ENCODE data around the gene SYNDIG1. TPM values are rescaled to one million over a fixed set of nuclear protein-coding genes. Genes with fewer than 3 reads are reported as not detected.

Gene SYNDIG1
- total RNA-seq, 1 experiment from 2014 or later, result not detected

DNA sequence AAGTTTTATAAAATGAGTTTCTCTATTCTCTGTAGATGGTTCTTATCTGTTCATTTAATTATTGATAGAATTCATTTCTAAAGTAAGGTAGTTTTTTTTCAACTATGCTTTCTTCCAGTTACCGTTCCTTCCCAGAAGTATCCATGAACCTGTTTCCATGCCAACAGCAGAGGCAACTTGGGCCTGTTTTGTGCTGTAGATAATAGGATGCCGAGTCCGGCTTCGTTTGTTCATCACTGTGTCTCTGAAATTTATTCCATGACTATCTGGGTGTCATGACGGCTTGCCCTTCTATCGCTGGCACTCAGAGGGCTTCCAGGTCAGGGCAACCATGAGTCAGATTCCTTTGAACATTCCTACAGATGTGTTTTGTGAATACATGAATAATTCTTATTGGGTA is 190.4 kb downstream of the SYNDIG1 start:
- no peak for DNase-seq (ENCODE audit: low read depth, low spot score)
- no peak for ATAC-seq
- intact Hi-C loops (cut with micrococcal nuclease; ENCODE audit: unreplicated experiment), result no loop called here

DNA sequence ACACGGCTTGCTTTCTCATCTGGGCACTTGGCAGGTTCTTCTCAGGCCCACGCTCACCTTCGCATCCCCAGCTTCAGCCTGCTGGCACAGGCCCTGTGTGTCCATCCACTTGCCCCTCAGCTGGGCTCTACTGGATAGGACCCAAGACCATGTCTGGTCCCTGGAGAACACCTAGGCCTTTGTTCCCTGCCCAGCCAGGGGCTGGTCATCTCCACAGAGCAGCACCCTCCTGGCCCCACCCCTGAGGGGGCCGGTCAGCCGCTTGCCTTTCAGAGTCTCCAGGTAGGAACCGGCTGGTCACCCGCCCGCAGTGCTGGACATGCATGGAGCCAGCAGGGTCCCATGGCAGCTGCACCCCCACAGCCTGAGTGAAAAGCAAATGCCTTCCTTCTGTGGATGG is 191.2 kb downstream of the SYNDIG1 start:
- ATAC-seq, result no peak
- DNase-seq (ENCODE audit: low read depth, low spot score), result no peak
- no peak for TF ChIP-seq SIN3A (IDR thresholded peaks at IDR 0.05; ENCODE audit: borderline replicate concordance, insufficient read depth, low read depth, low read length)
- no peak for TF ChIP-seq TCF7L2 (IDR thresholded peaks at IDR 0.05; ENCODE audit: low read depth, low read length)
- no peak for TF ChIP-seq POLR2AphosphoS5 (IDR thresholded peaks at IDR 0.05; ENCODE audit: low read depth, low read length)
- TF ChIP-seq, protein P1, sequence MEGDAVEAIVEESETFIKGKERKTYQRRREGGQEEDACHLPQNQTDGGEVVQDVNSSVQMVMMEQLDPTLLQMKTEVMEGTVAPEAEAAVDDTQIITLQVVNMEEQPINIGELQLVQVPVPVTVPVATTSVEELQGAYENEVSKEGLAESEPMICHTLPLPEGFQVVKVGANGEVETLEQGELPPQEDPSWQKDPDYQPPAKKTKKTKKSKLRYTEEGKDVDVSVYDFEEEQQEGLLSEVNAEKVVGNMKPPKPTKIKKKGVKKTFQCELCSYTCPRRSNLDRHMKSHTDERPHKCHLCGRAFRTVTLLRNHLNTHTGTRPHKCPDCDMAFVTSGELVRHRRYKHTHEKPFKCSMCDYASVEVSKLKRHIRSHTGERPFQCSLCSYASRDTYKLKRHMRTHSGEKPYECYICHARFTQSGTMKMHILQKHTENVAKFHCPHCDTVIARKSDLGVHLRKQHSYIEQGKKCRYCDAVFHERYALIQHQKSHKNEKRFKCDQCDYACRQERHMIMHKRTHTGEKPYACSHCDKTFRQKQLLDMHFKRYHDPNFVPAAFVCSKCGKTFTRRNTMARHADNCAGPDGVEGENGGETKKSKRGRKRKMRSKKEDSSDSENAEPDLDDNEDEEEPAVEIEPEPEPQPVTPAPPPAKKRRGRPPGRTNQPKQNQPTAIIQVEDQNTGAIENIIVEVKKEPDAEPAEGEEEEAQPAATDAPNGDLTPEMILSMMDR (IDR thresholded peaks at IDR 0.05), result no peak
- TF ChIP-seq, protein P2, sequence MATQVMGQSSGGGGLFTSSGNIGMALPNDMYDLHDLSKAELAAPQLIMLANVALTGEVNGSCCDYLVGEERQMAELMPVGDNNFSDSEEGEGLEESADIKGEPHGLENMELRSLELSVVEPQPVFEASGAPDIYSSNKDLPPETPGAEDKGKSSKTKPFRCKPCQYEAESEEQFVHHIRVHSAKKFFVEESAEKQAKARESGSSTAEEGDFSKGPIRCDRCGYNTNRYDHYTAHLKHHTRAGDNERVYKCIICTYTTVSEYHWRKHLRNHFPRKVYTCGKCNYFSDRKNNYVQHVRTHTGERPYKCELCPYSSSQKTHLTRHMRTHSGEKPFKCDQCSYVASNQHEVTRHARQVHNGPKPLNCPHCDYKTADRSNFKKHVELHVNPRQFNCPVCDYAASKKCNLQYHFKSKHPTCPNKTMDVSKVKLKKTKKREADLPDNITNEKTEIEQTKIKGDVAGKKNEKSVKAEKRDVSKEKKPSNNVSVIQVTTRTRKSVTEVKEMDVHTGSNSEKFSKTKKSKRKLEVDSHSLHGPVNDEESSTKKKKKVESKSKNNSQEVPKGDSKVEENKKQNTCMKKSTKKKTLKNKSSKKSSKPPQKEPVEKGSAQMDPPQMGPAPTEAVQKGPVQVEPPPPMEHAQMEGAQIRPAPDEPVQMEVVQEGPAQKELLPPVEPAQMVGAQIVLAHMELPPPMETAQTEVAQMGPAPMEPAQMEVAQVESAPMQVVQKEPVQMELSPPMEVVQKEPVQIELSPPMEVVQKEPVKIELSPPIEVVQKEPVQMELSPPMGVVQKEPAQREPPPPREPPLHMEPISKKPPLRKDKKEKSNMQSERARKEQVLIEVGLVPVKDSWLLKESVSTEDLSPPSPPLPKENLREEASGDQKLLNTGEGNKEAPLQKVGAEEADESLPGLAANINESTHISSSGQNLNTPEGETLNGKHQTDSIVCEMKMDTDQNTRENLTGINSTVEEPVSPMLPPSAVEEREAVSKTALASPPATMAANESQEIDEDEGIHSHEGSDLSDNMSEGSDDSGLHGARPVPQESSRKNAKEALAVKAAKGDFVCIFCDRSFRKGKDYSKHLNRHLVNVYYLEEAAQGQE (IDR thresholded peaks at IDR 0.05; ENCODE audit: insufficient read depth in 1 of 2, low read depth in 2 of 2, low read length in 1 of 2), result no peak
- intact Hi-C loops (cut with micrococcal nuclease; ENCODE audit: unreplicated experiment), result no loop called here
- ChIA-PET CTCF (no interaction called here), POLR2A (no interaction called here)
- no TSS peak for BruUV-seq (replicated peaks)
- H3K4me3 ChIP-seq (ENCODE audit: low read depth in 2 of 2, low read length in 2 of 2), result no peak overlapping the region
- H3K36me3 ChIP-seq (ENCODE audit: control insufficient read depth, insufficient read depth, low read length), result no peaks in the 10 kb centered on the region
- H3K27ac ChIP-seq (ENCODE audit: low read length), result no peak overlapping the region
- H3K27me3 ChIP-seq (ENCODE audit: control insufficient read depth, insufficient read depth, low read length), result no peaks in the 10 kb centered on the region
- H3K9me3 ChIP-seq (ENCODE audit: control insufficient read depth, insufficient read depth, low read depth, low read length), result no peaks in the 10 kb centered on the region
- in situ Hi-C loops (cut with HindIII; ENCODE audit: low pct_unique_long_range_greater_than_20kb, low sequenced_read_pairs), result no loop called here
- no peaks in the 10 kb centered on the region for H3K4me1 ChIP-seq (ENCODE audit: control insufficient read depth, insufficient read depth, low read length)

More for the DNA sequence above, 190.4 kb downstream of the SYNDIG1 start:
- no peak overlapping the region for H3K27ac ChIP-seq (ENCODE audit: low read length)
- H3K9me3 ChIP-seq (ENCODE audit: control insufficient read depth, insufficient read depth, low read depth, low read length), result no peaks in the 10 kb centered on the region
- TF ChIP-seq POLR2AphosphoS5 (IDR thresholded peaks at IDR 0.05; ENCODE audit: low read depth, low read length) (no peak), SIN3A (IDR thresholded peaks at IDR 0.05; ENCODE audit: borderline replicate concordance, insufficient read depth, low read depth, low read length) (no peak), TCF7L2 (IDR thresholded peaks at IDR 0.05; ENCODE audit: low read depth, low read length) (no peak)
- TF ChIP-seq, protein P1 (IDR thresholded peaks at IDR 0.05), result no peak
- TF ChIP-seq, protein P2 (IDR thresholded peaks at IDR 0.05; ENCODE audit: insufficient read depth in 1 of 2, low read depth in 2 of 2, low read length in 1 of 2), result no peak
- H3K4me1 ChIP-seq (ENCODE audit: control insufficient read depth, insufficient read depth, low read length), result no peaks in the 10 kb centered on the region
- in situ Hi-C loops (cut with HindIII; ENCODE audit: low pct_unique_long_range_greater_than_20kb, low sequenced_read_pairs), result no loop called here
- POLR2A ChIA-PET, result no interaction called here
- no TSS peak for BruUV-seq (replicated peaks)
- H3K36me3 ChIP-seq (ENCODE audit: control insufficient read depth, insufficient read depth, low read length), result no peaks in the 10 kb centered on the region
- CTCF ChIA-PET, result no interaction called here
- no peaks in the 10 kb centered on the region for H3K27me3 ChIP-seq (ENCODE audit: control insufficient read depth, insufficient read depth, low read length)
- no peak overlapping the region for H3K4me3 ChIP-seq (ENCODE audit: low read depth in 2 of 2, low read length in 2 of 2)

Measured in Panc1 (cell line).